Measurements from ENCODE around the gene SERPINE2. TPM values are rescaled to one million over a fixed set of nuclear protein-coding genes. Genes with fewer than 3 reads are reported as not detected.

The SERPINE2 gene
- total and polyA plus RNA-seq, 7 donors, result 2.1 to 20.8 (median 2.7) TPM

DNA sequence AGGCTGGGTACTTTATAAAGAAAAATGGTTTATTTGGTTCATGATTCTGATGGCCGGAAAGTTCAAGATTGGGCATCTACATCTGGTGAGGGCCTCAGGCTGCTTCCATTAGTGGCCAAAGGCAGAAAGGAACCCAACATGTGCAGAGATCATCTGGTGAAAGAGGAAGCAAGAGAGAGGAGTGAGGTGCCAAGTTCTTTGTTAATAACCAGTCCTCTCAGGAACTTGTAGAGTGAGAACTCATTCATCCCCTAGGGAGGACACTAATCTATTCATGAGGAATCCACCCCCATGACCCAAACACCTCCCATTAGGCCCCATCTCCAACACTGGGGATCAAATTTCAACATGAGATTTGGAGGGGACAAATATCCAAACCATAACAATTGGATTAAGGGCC lies 17.8 kb upstream of the SERPINE2 start:
- Histone ChIP-seq H3K36me3 (ENCODE audit: insufficient read depth in 1 of 2, low read depth in 1 of 2) (no peaks in the 10 kb centered on the region), H3K27ac (no peak overlapping the region), H3K4me1 (peaks cover 16% of the 10 kb centered on the region), H3K27me3 (ENCODE audit: insufficient read depth in 3 of 3, low read length in 2 of 3) (no peaks in the 10 kb centered on the region), H3K9me3 (no peaks in the 10 kb centered on the region), H3K4me3 (no peak overlapping the region)
- intact Hi-C loops (cut with DNase I), result no loop called here
- no peak for TF ChIP-seq CTCF (IDR thresholded peaks at IDR 0.05)
- ATAC-seq (no peak), DNase-seq (no peak)
- 96 to 97% (median 97%) methylated on average over 1 of the region's 1 CpG for WGBS, 3 donors

DNA sequence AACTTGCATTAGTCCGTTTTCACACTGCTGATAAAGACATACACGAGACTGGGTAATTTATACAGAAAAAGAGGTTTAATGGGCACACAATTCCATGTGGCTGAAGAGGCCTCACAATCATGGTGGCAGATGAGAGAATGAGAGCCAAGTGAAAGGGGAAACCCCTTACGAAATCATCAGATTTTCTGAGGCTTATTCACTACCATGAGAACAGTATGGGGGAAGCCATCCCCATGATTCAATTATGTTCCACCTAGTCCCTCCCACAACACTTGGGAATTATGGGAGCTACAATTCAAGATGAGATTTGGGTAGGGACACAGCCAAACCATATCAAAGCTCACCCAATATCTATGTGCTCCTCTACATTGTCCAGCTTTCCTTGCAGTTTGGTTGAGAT lies 16.0 kb upstream of the SERPINE2 start:
- 85 to 96% (median 91%) methylated on average over 3 of the region's 3 CpGs for WGBS, 3 donors
- Histone ChIP-seq H3K4me1 (peaks cover under 1% of the 10 kb centered on the region), H3K36me3 (ENCODE audit: insufficient read depth in 1 of 2, low read depth in 1 of 2) (no peaks in the 10 kb centered on the region), H3K27me3 (ENCODE audit: insufficient read depth in 3 of 3, low read length in 2 of 3) (peaks cover 0 to 8% (median 0%) of the 10 kb centered on the region in 3 donors), H3K9me3 (no peaks in the 10 kb centered on the region), H3K4me3 (no peak overlapping the region), H3K27ac (no peak overlapping the region)
- ATAC-seq, result no peak
- no peak for TF ChIP-seq CTCF (IDR thresholded peaks at IDR 0.05)
- DNase-seq, result no peak
- intact Hi-C loops (cut with DNase I), result no loop called here

DNA sequence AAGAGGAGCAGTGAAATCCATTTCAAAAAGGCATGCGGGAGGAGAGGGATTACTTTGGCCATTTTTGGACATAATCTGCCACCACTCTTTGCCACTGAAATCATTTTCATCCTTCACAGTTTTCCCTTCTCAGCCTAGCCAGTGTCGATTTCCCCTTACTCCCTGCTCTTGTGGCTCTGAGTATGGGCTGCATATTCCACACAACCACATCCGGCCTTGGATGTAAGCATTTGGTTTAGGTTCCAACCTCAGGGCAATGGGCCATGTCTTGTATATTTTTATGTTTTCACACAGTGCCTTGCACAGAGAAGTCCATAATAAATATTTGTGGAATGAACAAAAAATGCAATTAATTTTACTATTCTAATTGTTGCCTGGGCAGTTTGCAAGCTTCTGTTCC lies 7.7 kb upstream of the SERPINE2 start:
- 87 to 94% (median 93%) methylated on average over 3 of the region's 3 CpGs for WGBS, 3 donors
- no peaks in the 10 kb centered on the region for H3K36me3 ChIP-seq (ENCODE audit: insufficient read depth in 1 of 2, low read depth in 1 of 2)
- no peak overlapping the region for H3K27ac ChIP-seq
- no peaks in the 10 kb centered on the region for H3K9me3 ChIP-seq
- no peak for ATAC-seq
- TF ChIP-seq CTCF (IDR thresholded peaks at IDR 0.05), result no peak
- H3K27me3 ChIP-seq (ENCODE audit: insufficient read depth in 3 of 3, low read length in 2 of 3), result peaks cover 0 to 21% (median 0%) of the 10 kb centered on the region in 3 donors
- no peak for DNase-seq
- intact Hi-C loops (cut with DNase I), result no loop called here
- H3K4me1 ChIP-seq, result no peaks in the 10 kb centered on the region
- H3K4me3 ChIP-seq, result no peak overlapping the region

- no peak overlapping the region for H3K4me3 ChIP-seq
- no peak overlapping the region for H3K27ac ChIP-seq
- DNase-seq (no peak), ATAC-seq (no peak)
- 28 to 40% (median 29%) methylated on average over 6 of the region's 6 CpGs for WGBS, 3 donors
- intact Hi-C loops (cut with DNase I), result loop anchor here in 1 of 2 donors (1.0 kb wide), 1 partner anchor 243 kb away; no protein-coding TSS in a partner anchor
- H3K4me1 ChIP-seq, result peaks cover 5% of the 10 kb centered on the region
- no peaks in the 10 kb centered on the region for H3K36me3 ChIP-seq (ENCODE audit: insufficient read depth in 1 of 2, low read depth in 1 of 2)
- H3K27me3 ChIP-seq (ENCODE audit: insufficient read depth in 3 of 3, low read length in 2 of 3), result peaks cover 0 to 30% (median 0%) of the 10 kb centered on the region in 3 donors
- no peak for TF ChIP-seq CTCF (IDR thresholded peaks at IDR 0.05)
- H3K9me3 ChIP-seq, result no peaks in the 10 kb centered on the region
Observed at GRCh38 chr2:224042191-224042696, 3.2 kb upstream of the SERPINE2 start.

DNA sequence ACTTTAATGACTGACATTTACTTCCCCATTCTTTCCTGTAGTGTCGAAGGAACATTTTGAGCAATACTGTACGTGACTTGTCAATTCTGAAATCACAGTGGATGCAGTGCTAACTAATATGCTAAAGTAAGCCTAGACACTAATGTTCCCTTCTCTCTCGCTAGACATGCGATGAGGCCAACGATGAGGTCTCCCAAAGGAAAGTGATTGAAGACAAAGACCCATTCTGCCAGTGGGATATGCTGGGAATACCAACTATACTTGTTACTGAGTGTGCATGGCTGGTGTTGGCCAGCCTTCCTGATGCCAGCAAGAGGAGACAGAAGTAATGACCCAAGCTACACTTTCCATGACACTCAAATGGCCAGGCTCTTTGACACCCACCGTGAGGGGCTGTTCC lies 2.5 kb upstream of the SERPINE2 start:
- H3K9me3 ChIP-seq, result no peaks in the 10 kb centered on the region
- intact Hi-C loops (cut with DNase I), result no loop called here
- H3K4me1 ChIP-seq, result peaks cover 5% of the 10 kb centered on the region
- TF ChIP-seq CTCF (IDR thresholded peaks at IDR 0.05), result no peak
- ATAC-seq (no peak), DNase-seq (no peak)
- H3K27me3 ChIP-seq (ENCODE audit: insufficient read depth in 3 of 3, low read length in 2 of 3), result peaks cover 0 to 33% (median 0%) of the 10 kb centered on the region in 3 donors
- no peak overlapping the region for H3K27ac ChIP-seq
- H3K4me3 ChIP-seq, result no peak overlapping the region
- no peaks in the 10 kb centered on the region for H3K36me3 ChIP-seq (ENCODE audit: insufficient read depth in 1 of 2, low read depth in 1 of 2)
- 78 to 83% (median 79%) methylated on average over 6 of the region's 6 CpGs for WGBS, 3 donors

Measured in psoas muscle (tissue), 8 donors.